Right atrium auricular region (tissue), 2 donors: Measurements from ENCODE around the gene CORO7. TPM values are rescaled to one million over a fixed set of nuclear protein-coding genes. Genes with fewer than 3 reads are reported as not detected.

Source experiments
- DNase-seq: peaks from one replicate; pipeline ENCODE4 v3.0.0-alpha.2; 2019; ENCODE audit warnings: low spot score
- H3K27ac ChIP-seq, 2 donors: fragments of 200-600 bp; sonication (generic); 1 replicate in 1 of 2; 2 replicates in 1 of 2; pipeline ENCODE4 v1.5.1; 2016 to 2019
- H3K27me3 ChIP-seq, 2 donors: fragments of 200-600 bp; sonication (generic); one replicate each; pipeline versions ENCODE4 v1.5.1 to v1.6.0; 2017 to 2019
- H3K36me3 ChIP-seq: fragments of 200-600 bp; sonication (generic); one replicate; pipeline ENCODE4 v1.5.1; 2016
- H3K4me1 ChIP-seq, 2 donors: fragments of 200-600 bp; sonication (generic); one replicate each; pipeline versions ENCODE4 v1.5.1 to v1.6.0; 2017 to 2019
- H3K4me3 ChIP-seq, 2 donors: fragments of 200-600 bp; sonication (generic); 1 replicate in 1 of 2; 2 replicates in 1 of 2; pipeline ENCODE4 v1.5.1; 2017 to 2019; ENCODE audit warnings: mild to moderate bottlenecking in 1 of 2, moderate library complexity in 1 of 2
- H3K9me3 ChIP-seq, 2 donors: fragments of 200-600 bp; sonication (generic); one replicate each; pipeline ENCODE4 v1.5.1; 2019
- CTCF ChIP-seq, 2 donors: fragments of 200-600 bp; sonication (generic); IDR thresholded peaks; one replicate each; pipeline ENCODE4 v1.5.1; 2019; ENCODE audit warnings: antibody characterized with exemption in 2 of 2
- total RNA-seq, 2 donors: library from RNA; depleted of rRNA; stranded (reverse); fragments of >200 nt; gene quantifications; one replicate each; pipeline ENCODE4 v1.1.0, GENCODE V29; 2016

The CORO7 gene
- total RNA-seq, 2 donors from 2014 or later: 10.3 TPM

- Histone ChIP-seq H3K9me3 (no peaks in the 10 kb centered on the region), H3K36me3 (peaks cover 20% of the 10 kb centered on the region), H3K27me3 (no peaks in the 10 kb centered on the region), H3K27ac (no peak overlapping the region), H3K4me3 (no peak overlapping the region), H3K4me1 (peaks cover 0 to 20% of the 10 kb centered on the region in 2 donors)
- DNase-seq: no peak
- no peak for TF ChIP-seq CTCF (IDR thresholded peaks at IDR 0.05)
These were observed 50.8 kb downstream of the CORO7 start for GRCh38 chr16:4365615-4366014.

GRCh38 chr16:4365014-4365406 lies 51.4 kb downstream of the CORO7 start:
- no peak for DNase-seq
- no peak for TF ChIP-seq CTCF (IDR thresholded peaks at IDR 0.05)
- H3K36me3 ChIP-seq: peaks cover 20% of the 10 kb centered on the region

GRCh38 chr16:4364196-4365013 lies 52.0 kb downstream of the CORO7 start:
- peaks cover 20% of the 10 kb centered on the region for H3K36me3 ChIP-seq
- H3K4me3 ChIP-seq: no peak overlapping the region
- no peak for TF ChIP-seq CTCF (IDR thresholded peaks at IDR 0.05)
- H3K4me1 ChIP-seq: peaks cover 0 to 8% of the 10 kb centered on the region in 2 donors
- no peak for DNase-seq
- H3K9me3 ChIP-seq: no peaks in the 10 kb centered on the region
- no peaks in the 10 kb centered on the region for H3K27me3 ChIP-seq
- no peak overlapping the region for H3K27ac ChIP-seq

More at GRCh38 chr16:4365014-4365406, 51.4 kb downstream of the CORO7 start:
- no peaks in the 10 kb centered on the region for H3K27me3 ChIP-seq
- H3K9me3 ChIP-seq: no peaks in the 10 kb centered on the region
- H3K27ac ChIP-seq: no peak overlapping the region
- peaks cover 0 to 13% of the 10 kb centered on the region in 2 donors for H3K4me1 ChIP-seq
- H3K4me3 ChIP-seq: no peak overlapping the region

- Histone ChIP-seq H3K4me3 (no peak overlapping the region), H3K27me3 (no peaks in the 10 kb centered on the region), H3K27ac (no peak overlapping the region), H3K4me1 (peaks cover 0 to 4% of the 10 kb centered on the region in 2 donors), H3K36me3 (peaks cover 20% of the 10 kb centered on the region), H3K9me3 (no peaks in the 10 kb centered on the region)
- TF ChIP-seq CTCF (IDR thresholded peaks at IDR 0.05): no peak
- no peak for DNase-seq
These were observed 53.8 kb downstream of the CORO7 start for GRCh38 chr16:4362476-4363135.

- H3K4me1 ChIP-seq: peaks cover 0 to 4% of the 10 kb centered on the region in 2 donors
- H3K36me3 ChIP-seq: peaks cover 20% of the 10 kb centered on the region
- TF ChIP-seq CTCF (IDR thresholded peaks at IDR 0.05): no peak
- no peaks in the 10 kb centered on the region for H3K9me3 ChIP-seq
- H3K4me3 ChIP-seq: no peak overlapping the region
- H3K27ac ChIP-seq: no peak overlapping the region
- DNase-seq: no peak
- no peaks in the 10 kb centered on the region for H3K27me3 ChIP-seq
These were observed 54.5 kb downstream of the CORO7 start for GRCh38 chr16:4361944-4362311.
